ENCODE data around the gene RAB3IL1.

DNA sequence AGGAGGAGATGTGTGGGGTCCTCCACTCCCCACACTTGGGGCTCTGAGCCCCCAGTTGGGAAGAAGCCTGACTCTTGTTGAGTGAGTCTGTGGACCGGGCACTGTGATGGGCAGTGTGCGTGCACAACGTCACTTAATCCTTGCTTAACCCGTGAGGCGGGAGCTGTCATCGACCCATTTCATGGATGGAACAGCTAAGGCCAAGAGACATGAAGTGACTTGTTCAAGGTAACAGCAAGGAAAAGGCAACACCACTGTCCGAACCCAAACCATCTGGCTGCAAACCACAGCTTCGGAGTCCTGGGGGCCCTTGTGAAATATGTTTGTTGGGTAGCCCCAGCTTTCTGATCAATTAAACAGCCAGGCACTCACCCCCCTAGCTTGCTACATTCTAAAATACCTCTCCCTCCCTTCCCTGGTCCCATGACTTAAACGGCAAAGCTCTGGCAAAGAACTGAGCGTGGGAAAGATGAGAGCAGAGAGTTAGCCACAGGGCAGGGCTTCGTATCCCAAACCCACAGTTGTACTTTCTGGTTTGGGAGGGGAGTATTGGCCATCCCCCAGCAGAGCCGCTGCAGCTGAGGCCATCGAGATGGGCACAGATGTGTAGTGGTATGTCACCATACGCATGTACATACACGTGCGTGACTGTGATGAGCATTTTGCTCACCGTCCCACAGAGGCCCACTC is 63.0 kb downstream of the RAB3IL1 start:
- TF ChIP-seq, protein P1, sequence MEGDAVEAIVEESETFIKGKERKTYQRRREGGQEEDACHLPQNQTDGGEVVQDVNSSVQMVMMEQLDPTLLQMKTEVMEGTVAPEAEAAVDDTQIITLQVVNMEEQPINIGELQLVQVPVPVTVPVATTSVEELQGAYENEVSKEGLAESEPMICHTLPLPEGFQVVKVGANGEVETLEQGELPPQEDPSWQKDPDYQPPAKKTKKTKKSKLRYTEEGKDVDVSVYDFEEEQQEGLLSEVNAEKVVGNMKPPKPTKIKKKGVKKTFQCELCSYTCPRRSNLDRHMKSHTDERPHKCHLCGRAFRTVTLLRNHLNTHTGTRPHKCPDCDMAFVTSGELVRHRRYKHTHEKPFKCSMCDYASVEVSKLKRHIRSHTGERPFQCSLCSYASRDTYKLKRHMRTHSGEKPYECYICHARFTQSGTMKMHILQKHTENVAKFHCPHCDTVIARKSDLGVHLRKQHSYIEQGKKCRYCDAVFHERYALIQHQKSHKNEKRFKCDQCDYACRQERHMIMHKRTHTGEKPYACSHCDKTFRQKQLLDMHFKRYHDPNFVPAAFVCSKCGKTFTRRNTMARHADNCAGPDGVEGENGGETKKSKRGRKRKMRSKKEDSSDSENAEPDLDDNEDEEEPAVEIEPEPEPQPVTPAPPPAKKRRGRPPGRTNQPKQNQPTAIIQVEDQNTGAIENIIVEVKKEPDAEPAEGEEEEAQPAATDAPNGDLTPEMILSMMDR (IDR thresholded peaks at IDR 0.05; ENCODE audit: insufficient read depth, low read length), result no peak
- no peak for TF ChIP-seq GABPA (IDR thresholded peaks at IDR 0.05; ENCODE audit: low read depth)
- no peak for TF ChIP-seq POLR2AphosphoS5 (IDR thresholded peaks at IDR 0.05; ENCODE audit: low read depth)
- no peak for TF ChIP-seq REST (IDR thresholded peaks at IDR 0.05; ENCODE audit: insufficient replicate concordance, low read depth)
- no peak for TF ChIP-seq SPI1 (IDR thresholded peaks at IDR 0.05; ENCODE audit: borderline replicate concordance, low read depth)

All from HL-60 (cell line).